ENCODE data around the gene DCUN1D2. TPM values are rescaled to one million over a fixed set of nuclear protein-coding genes. Genes with fewer than 3 reads are reported as not detected.

DCUN1D2 gene
- total RNA-seq, 4 donors from 2014 or later: 12.3 to 20.2 (median 17.3) TPM

- Histone ChIP-seq H3K4me3 (no peak overlapping the region), H3K4me1 (no peaks in the 10 kb centered on the region), H3K36me3 (peaks cover 0 to 68% of the 10 kb centered on the region in 2 donors), H3K27me3 (no peaks in the 10 kb centered on the region), H3K9me3 (no peaks in the 10 kb centered on the region), H3K27ac (no peak overlapping the region)
- ATAC-seq: no peak
- WGBS, 2 donors (ENCODE audit: low coverage in 1 of 2): 87 to 95% methylated on average over 4 of the region's 14 CpGs
- no peak for TF ChIP-seq CTCF (IDR thresholded peaks at IDR 0.05)
- no peak for TF ChIP-seq EP300 (IDR thresholded peaks at IDR 0.05)
- no peak for TF ChIP-seq POLR2AphosphoS5 (IDR thresholded peaks at IDR 0.05)
- TF ChIP-seq POLR2A (IDR thresholded peaks at IDR 0.05): no peak
Observed at GRCh38 chr13:113519556-113519955, 29.0 kb upstream of the DCUN1D2 start.

GRCh38 chr13:113518076-113518803 is 27.7 kb upstream of the DCUN1D2 start:
- no peaks in the 10 kb centered on the region for H3K9me3 ChIP-seq
- H3K36me3 ChIP-seq: peaks cover 0 to 73% of the 10 kb centered on the region in 2 donors
- no peak for TF ChIP-seq POLR2AphosphoS5 (IDR thresholded peaks at IDR 0.05)
- no peak for TF ChIP-seq POLR2A (IDR thresholded peaks at IDR 0.05)
- TF ChIP-seq EP300 (IDR thresholded peaks at IDR 0.05): no peak
- no peak for TF ChIP-seq CTCF (IDR thresholded peaks at IDR 0.05)
- ATAC-seq: no peak
- H3K27ac ChIP-seq: no peak overlapping the region
- 88 to 91% methylated on average over 19 to 21 of the region's 21 CpGs for WGBS, 2 donors (ENCODE audit: low coverage in 1 of 2)
- H3K27me3 ChIP-seq: no peaks in the 10 kb centered on the region
- H3K4me1 ChIP-seq: no peaks in the 10 kb centered on the region
- H3K4me3 ChIP-seq: no peak overlapping the region

- Histone ChIP-seq H3K4me3 (no peak overlapping the region), H3K27me3 (no peaks in the 10 kb centered on the region), H3K36me3 (peaks cover 0 to 74% of the 10 kb centered on the region in 2 donors), H3K4me1 (no peaks in the 10 kb centered on the region), H3K27ac (no peak overlapping the region), H3K9me3 (no peaks in the 10 kb centered on the region)
- 100% methylated on average over 3 of the region's 5 CpGs; no CpG with 5 or more reads in 1 of the 2 donors for WGBS, 2 donors (ENCODE audit: low coverage in 1 of 2)
- no peak for ATAC-seq
- no peak for TF ChIP-seq EP300 (IDR thresholded peaks at IDR 0.05)
- TF ChIP-seq POLR2AphosphoS5 (IDR thresholded peaks at IDR 0.05): no peak
- TF ChIP-seq CTCF (IDR thresholded peaks at IDR 0.05): no peak
- TF ChIP-seq POLR2A (IDR thresholded peaks at IDR 0.05): no peak
Observed at GRCh38 chr13:113514847-113515246, 24.3 kb upstream of the DCUN1D2 start.

- Histone ChIP-seq H3K27ac (no peak overlapping the region), H3K4me3 (no peak overlapping the region), H3K27me3 (no peaks in the 10 kb centered on the region), H3K36me3 (peaks cover 0 to 74% of the 10 kb centered on the region in 2 donors), H3K9me3 (no peaks in the 10 kb centered on the region), H3K4me1 (no peaks in the 10 kb centered on the region)
- TF ChIP-seq CTCF (IDR thresholded peaks at IDR 0.05) (no peak), POLR2AphosphoS5 (IDR thresholded peaks at IDR 0.05) (no peak), EP300 (IDR thresholded peaks at IDR 0.05) (no peak), POLR2A (IDR thresholded peaks at IDR 0.05) (no peak)
- WGBS, 2 donors (ENCODE audit: low coverage in 1 of 2): 77 to 87% methylated on average over 6 to 8 of the region's 8 CpGs
- ATAC-seq: no peak
Observed at GRCh38 chr13:113513761-113514160, 23.2 kb upstream of the DCUN1D2 start.

GRCh38 chr13:113511361-113511760 is 20.9 kb upstream of the DCUN1D2 start:
- Histone ChIP-seq H3K4me1 (no peaks in the 10 kb centered on the region), H3K27ac (no peak overlapping the region), H3K4me3 (no peak overlapping the region), H3K27me3 (no peaks in the 10 kb centered on the region), H3K36me3 (peaks cover 0 to 89% of the 10 kb centered on the region in 2 donors), H3K9me3 (no peaks in the 10 kb centered on the region)
- WGBS, 2 donors (ENCODE audit: low coverage in 1 of 2): 84 to 93% methylated on average over 3 to 14 of the region's 15 CpGs
- TF ChIP-seq POLR2A (IDR thresholded peaks at IDR 0.05) (no peak), CTCF (IDR thresholded peaks at IDR 0.05) (no peak), EP300 (IDR thresholded peaks at IDR 0.05) (no peak), POLR2AphosphoS5 (IDR thresholded peaks at IDR 0.05) (no peak)
- no peak for ATAC-seq
